Measurements from ENCODE around the gene HSDL2. TPM values are rescaled to one million over a fixed set of nuclear protein-coding genes. Genes with fewer than 3 reads are reported as not detected.

The HSDL2 gene
- total RNA-seq, 6 experiments from 2014 or later, result 31.7 to 38.6 (median 33.5) TPM

GRCh38 chr9:112375361-112375760 lies 4.5 kb upstream of the HSDL2 start:
- Mint-ChIP-seq H3K4me3 (no peak overlapping the region), H3K27ac (no peak overlapping the region), H3K27me3 (ENCODE audit: insufficient read depth) (peaks cover 1% of the 10 kb centered on the region; the same call in 1 of the 2 replicates), H3K36me3 (ENCODE audit: low read depth) (peaks cover 4% of the 10 kb centered on the region; the same call in 1 of the 2 replicates), H3K9me3 (no peaks in the 10 kb centered on the region), H3K4me1 (ENCODE audit: low read depth) (peaks cover 27% of the 10 kb centered on the region)
- DNase-seq, result no peak
- TF ChIP-seq CTCF (IDR thresholded peaks at IDR 0.05), result no peak

DNA sequence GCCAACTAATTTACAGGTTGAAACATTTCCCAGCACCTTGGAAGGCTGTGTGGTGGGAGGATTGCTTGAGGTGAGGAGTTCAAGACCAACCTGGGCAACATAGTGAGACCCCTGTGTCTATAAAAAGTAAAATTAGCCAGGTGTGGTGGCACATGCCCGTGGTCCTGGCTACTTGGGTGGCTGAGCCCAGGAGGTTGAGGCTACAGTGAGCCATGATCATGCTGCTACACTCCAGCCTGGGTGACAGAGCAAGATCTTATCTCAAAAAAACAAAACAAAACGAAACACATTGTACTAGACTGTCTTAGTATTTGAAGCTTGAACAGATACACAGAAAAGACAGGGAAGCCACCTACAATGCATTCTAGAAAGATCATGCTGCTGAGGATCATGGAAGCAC lies 2.8 kb upstream of the HSDL2 start:
- H3K4me1 Mint-ChIP-seq (ENCODE audit: low read depth), result peaks cover 43% of the 10 kb centered on the region
- no peak for TF ChIP-seq CTCF (IDR thresholded peaks at IDR 0.05)

DNA sequence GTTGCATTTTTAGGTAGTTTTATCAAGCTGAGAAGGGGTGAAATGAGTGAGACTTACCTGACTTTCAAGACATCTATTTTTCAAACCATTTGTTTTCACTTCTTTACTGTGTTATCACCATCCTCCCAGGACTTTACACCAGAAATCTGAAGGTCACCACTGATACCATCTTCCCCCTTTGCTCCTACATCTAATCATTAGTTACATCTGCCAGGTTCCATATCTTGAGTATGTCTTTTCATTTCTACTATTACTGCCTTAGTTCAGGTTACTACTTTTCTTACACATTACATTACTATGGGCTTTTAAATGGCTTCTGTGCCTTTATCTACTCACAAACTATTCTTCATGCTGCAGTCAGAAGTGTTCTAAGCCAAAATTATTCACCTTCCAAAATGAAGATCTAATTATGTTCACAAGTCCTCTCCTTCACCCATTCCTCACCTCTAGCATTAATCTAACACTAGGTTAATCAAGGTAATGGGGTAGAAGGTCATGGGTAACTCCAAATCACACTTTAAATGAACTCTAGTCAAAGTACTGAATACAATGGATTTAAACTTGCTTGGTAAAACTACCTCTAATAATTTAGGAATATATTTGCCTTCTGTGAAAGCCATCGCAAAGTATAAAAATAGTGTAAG lies 2.1 kb upstream of the HSDL2 start:
- no peaks in the 10 kb centered on the region for H3K9me3 Mint-ChIP-seq
- H3K27me3 Mint-ChIP-seq (ENCODE audit: insufficient read depth), result no peaks in the 10 kb centered on the region
- TF ChIP-seq CTCF (IDR thresholded peaks at IDR 0.05), result no peak
- peaks cover 4% of the 10 kb centered on the region; the same call in 1 of the 2 replicates for H3K36me3 Mint-ChIP-seq (ENCODE audit: low read depth)
- peaks cover 49% of the 10 kb centered on the region for H3K4me1 Mint-ChIP-seq (ENCODE audit: low read depth)
- H3K4me3 Mint-ChIP-seq, result peak overlapping the region; percentile 100; the same call in 1 of the 2 replicates
- DNase-seq, result no peak
- no peak overlapping the region for H3K27ac Mint-ChIP-seq

More for the DNA sequence above, 2.8 kb upstream of the HSDL2 start:
- no peak for DNase-seq
- H3K4me3 Mint-ChIP-seq, result no peak overlapping the region
- H3K36me3 Mint-ChIP-seq (ENCODE audit: low read depth), result peaks cover 4% of the 10 kb centered on the region; the same call in 1 of the 2 replicates
- no peaks in the 10 kb centered on the region; the same call in 1 of the 2 replicates for H3K27me3 Mint-ChIP-seq (ENCODE audit: insufficient read depth)
- no peak overlapping the region for H3K27ac Mint-ChIP-seq
- no peaks in the 10 kb centered on the region for H3K9me3 Mint-ChIP-seq

- Mint-ChIP-seq H3K36me3 (ENCODE audit: low read depth) (peaks cover 4% of the 10 kb centered on the region; the same call in 1 of the 2 replicates), H3K4me3 (peak overlapping the region; percentile 100), H3K27ac (peak overlapping the region; percentile 99), H3K4me1 (ENCODE audit: low read depth) (peaks cover 56% of the 10 kb centered on the region), H3K9me3 (no peaks in the 10 kb centered on the region), H3K27me3 (ENCODE audit: insufficient read depth) (no peaks in the 10 kb centered on the region)
- TF ChIP-seq CTCF (IDR thresholded peaks at IDR 0.05), result no peak
- no peak for DNase-seq
These were observed 1.4 kb upstream of the HSDL2 start for GRCh38 chr9:112378328-112379176.

GRCh38 chr9:112379177-112380101 lies 469 bp upstream of the HSDL2 start:
- TF ChIP-seq CTCF (IDR thresholded peaks at IDR 0.05), result peak; percentile 12; the same call in 1 of the 2 replicates
- Mint-ChIP-seq H3K27ac (peak overlapping the region; percentile 99), H3K4me1 (ENCODE audit: low read depth) (peaks cover 65% of the 10 kb centered on the region), H3K36me3 (ENCODE audit: low read depth) (peaks cover 4% of the 10 kb centered on the region; the same call in 1 of the 2 replicates), H3K4me3 (peak overlapping the region; percentile 100), H3K27me3 (ENCODE audit: insufficient read depth) (no peaks in the 10 kb centered on the region), H3K9me3 (no peaks in the 10 kb centered on the region)
- DNase-seq, result peak; percentile 98

Measured in HFFc6 (cell line).